ENCODE measurements around the gene LPP. TPM values are rescaled to one million over a fixed set of nuclear protein-coding genes. Genes with fewer than 3 reads are reported as not detected.

Gene LPP
- total and polyA plus RNA-seq, 10 of the 15 experiments (the other 5 are each of a cell fraction or from before 2014, with no cell fraction given), result under 0.01 to 0.62 (median 0.03) TPM

DNA sequence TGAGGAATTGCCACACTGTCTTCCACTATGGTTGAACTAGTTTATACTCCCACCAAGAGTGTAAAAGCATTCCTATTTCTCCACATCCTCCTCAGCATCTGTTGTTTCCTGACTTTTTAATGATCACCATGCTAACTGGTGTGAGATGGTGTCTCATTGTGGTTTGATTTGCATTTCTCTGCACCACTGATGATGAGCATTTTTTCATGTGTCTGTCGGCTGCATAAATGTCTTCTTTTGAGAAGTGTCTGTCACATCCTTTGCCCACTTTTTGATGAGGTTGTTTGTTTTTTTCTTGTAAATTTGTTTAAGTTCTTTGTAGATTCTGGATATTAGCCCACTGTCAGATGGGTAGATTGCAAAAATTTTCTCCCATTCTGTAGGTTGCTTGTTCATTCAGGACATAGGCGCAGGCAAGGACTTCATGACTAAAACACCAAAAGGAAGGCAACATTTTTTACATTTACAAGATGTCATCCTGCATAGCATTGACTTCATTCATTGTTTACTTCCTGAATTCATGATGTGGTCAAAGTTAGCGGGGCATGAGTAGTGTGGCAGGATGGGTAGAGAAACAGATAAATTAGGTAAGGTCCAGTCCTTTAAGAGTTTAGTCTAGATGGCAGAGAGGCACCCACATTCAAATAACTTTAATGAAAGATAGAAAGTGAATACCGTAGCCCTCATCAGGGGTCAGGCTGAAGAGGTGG lies 45.1 kb upstream of the LPP start (continued):
- TF ChIP-seq, protein P1, sequence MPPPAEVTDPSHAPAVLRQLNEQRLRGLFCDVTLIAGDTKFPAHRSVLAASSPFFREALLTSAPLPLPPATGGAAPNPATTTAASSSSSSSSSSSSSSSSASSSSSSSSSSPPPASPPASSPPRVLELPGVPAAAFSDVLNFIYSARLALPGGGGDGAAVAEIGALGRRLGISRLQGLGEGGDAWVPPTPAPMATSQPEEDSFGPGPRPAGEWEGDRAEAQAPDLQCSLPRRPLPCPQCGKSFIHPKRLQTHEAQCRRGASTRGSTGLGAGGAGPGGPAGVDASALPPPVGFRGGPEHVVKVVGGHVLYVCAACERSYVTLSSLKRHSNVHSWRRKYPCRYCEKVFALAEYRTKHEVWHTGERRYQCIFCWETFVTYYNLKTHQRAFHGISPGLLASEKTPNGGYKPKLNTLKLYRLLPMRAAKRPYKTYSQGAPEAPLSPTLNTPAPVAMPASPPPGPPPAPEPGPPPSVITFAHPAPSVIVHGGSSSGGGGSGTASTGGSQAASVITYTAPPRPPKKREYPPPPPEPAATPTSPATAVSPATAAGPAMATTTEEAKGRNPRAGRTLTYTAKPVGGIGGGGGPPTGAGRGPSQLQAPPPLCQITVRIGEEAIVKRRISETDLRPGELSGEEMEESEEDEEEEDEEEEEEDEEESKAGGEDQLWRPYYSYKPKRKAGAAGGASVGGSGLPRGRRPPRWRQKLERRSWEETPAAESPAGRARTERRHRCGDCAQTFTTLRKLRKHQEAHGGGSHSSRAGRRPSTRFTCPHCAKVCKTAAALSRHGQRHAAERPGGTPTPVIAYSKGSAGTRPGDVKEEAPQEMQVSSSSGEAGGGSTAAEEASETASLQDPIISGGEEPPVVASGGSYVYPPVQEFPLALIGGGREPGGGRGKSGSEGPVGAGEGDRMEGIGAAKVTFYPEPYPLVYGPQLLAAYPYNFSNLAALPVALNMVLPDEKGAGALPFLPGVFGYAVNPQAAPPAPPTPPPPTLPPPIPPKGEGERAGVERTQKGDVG (CRISPR knock-in tag; IDR thresholded peaks at IDR 0.05), result no peak
- TF ChIP-seq IKZF2 (IDR thresholded peaks at IDR 0.05) (no peak), MTA2 (IDR thresholded peaks at IDR 0.05; ENCODE audit: low read depth) (no peak), EP300 (IDR thresholded peaks at IDR 0.05; ENCODE audit: borderline replicate concordance in 1 of 2, control insufficient read depth in 1 of 2, low read depth in 2 of 2, low read length in 2 of 2) (no peak), HDGF (IDR thresholded peaks at IDR 0.05) (no peak), FOXM1 (IDR thresholded peaks at IDR 0.05; ENCODE audit: low read depth, low read length) (no peak)

DNA sequence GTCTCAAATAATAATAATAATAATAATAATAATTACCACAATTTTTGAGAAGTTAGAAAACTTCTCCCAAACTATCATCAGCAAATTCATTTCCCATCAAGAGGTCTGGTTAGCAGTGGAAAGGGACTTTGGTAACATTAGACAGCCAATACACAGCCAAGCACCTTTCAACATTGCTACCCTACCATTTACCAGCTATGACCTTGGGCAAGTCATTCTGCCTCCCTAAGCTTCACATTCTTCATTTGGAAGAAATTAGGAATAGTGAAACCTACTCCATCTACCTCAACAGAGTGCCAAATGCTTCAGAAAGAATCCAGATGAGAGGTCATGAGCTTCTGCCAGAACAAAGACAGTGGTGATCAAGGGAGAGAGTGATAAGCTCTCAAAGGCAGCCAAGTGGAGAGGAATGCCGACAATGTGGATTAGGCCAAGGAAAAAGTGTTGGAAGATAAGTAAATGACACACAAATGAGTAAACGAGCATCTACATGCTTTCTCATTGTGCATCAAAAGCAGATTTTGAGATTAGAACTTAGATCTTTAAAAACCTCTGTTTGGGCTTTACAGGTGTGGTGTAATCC lies 42.9 kb upstream of the LPP start:
- in situ Hi-C loops (cut with MboI), result no loop called here
- DNase-seq (ENCODE audit: low read depth, low spot score), result no peak
- SMC1A ChIA-PET (ENCODE audit: uncharacterized antibody, unreplicated experiment), result no interaction called here
- no peak for TF ChIP-seq ASH2L (IDR thresholded peaks at IDR 0.05; ENCODE audit: borderline replicate concordance, low read depth)
- no peak for TF ChIP-seq CBX3 (IDR thresholded peaks at IDR 0.05; ENCODE audit: borderline replicate concordance, low read depth)
- TF ChIP-seq NBN (IDR thresholded peaks at IDR 0.05), result no peak
- TF ChIP-seq GABPA (IDR thresholded peaks at IDR 0.05; ENCODE audit: low read depth), result no peak
- TF ChIP-seq, protein P2, sequence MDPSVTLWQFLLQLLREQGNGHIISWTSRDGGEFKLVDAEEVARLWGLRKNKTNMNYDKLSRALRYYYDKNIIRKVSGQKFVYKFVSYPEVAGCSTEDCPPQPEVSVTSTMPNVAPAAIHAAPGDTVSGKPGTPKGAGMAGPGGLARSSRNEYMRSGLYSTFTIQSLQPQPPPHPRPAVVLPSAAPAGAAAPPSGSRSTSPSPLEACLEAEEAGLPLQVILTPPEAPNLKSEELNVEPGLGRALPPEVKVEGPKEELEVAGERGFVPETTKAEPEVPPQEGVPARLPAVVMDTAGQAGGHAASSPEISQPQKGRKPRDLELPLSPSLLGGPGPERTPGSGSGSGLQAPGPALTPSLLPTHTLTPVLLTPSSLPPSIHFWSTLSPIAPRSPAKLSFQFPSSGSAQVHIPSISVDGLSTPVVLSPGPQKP (IDR thresholded peaks at IDR 0.05; ENCODE audit: low read depth, low read length), result no peak
- TF ChIP-seq SPI1 (IDR thresholded peaks at IDR 0.05; ENCODE audit: borderline replicate concordance, insufficient read depth, low read depth, low read length), result no peak
- no peak for TF ChIP-seq IKZF2 (IDR thresholded peaks at IDR 0.05)
- TF ChIP-seq MXI1 (IDR thresholded peaks at IDR 0.05; ENCODE audit: low read depth, low read length), result no peak
- no peak for TF ChIP-seq RAD51 (IDR thresholded peaks at IDR 0.05)
- TF ChIP-seq, protein P3, sequence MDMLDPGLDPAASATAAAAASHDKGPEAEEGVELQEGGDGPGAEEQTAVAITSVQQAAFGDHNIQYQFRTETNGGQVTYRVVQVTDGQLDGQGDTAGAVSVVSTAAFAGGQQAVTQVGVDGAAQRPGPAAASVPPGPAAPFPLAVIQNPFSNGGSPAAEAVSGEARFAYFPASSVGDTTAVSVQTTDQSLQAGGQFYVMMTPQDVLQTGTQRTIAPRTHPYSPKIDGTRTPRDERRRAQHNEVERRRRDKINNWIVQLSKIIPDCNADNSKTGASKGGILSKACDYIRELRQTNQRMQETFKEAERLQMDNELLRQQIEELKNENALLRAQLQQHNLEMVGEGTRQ (IDR thresholded peaks at IDR 0.05; ENCODE audit: borderline replicate concordance, low read depth, low read length), result no peak
- TF ChIP-seq POLR2AphosphoS5 (IDR thresholded peaks at IDR 0.05; ENCODE audit: low read length), result no peak
- no peak for TF ChIP-seq YBX1 (IDR thresholded peaks at IDR 0.05)

More for the DNA sequence above, 42.9 kb upstream of the LPP start:
- ChIA-PET CTCF (interaction anchor here (1.1 to 1.8 kb wide), 2 partner anchors 95 to 372 kb away, joined by 3 read pairs; no protein-coding TSS in a partner anchor), RAD21 (ENCODE audit: unreplicated experiment) (no interaction called here), POLR2A (no interaction called here)
- Histone ChIP-seq H3K4me1 (ENCODE audit: control insufficient read depth, insufficient read depth, low read length) (no peaks in the 10 kb centered on the region), H3K4me3 (no peak overlapping the region), H2AFZ (ENCODE audit: control insufficient read depth, low read depth, low read length) (no peak overlapping the region), H3K4me2 (ENCODE audit: control insufficient read depth, insufficient read depth) (no peak overlapping the region), H3K27me3 (replicated peaks in 1 of 2; ENCODE audit: control insufficient read depth in 2 of 2, insufficient read depth in 2 of 2, low read length in 1 of 2) (peaks cover 0 to 3% of the 10 kb centered on the region in 2 experiments; a peak in 2 of 4 replicates), H3K27ac (ENCODE audit: control insufficient read depth, insufficient read depth) (no peak overlapping the region), H4K20me1 (ENCODE audit: control insufficient read depth, insufficient read depth) (no peaks in the 10 kb centered on the region), H3K9ac (ENCODE audit: control insufficient read depth, insufficient read depth, low read length) (no peak overlapping the region), H3K79me2 (ENCODE audit: control insufficient read depth, insufficient read depth, low read length) (no peaks in the 10 kb centered on the region), H3K9me3 (replicated peaks; ENCODE audit: control insufficient read depth, insufficient read depth, low read length) (no peaks in the 10 kb centered on the region), H3K36me3 (ENCODE audit: control insufficient read depth in 2 of 2, insufficient read depth in 2 of 2, low read length in 1 of 2) (no peaks in the 10 kb centered on the region)
- FAIRE-seq, result no peak
- no peak for ATAC-seq
- intact Hi-C loops (cut with micrococcal nuclease; ENCODE audit: unreplicated experiment), result no loop called here
- BruUV-seq (replicated peaks), result no TSS peak
- 33% methylated on average over 2 of the region's 2 CpGs for WGBS (ENCODE audit: insufficient coverage, insufficient replicate concordance, low lambda C conversion rate, missing lambda C conversion rate)

Measured in GM12878 (cell line).